Left lung (tissue), 10 donors: ENCODE measurements around the gene NT5C1A. TPM values are rescaled to one million over a fixed set of nuclear protein-coding genes. Genes with fewer than 3 reads are reported as not detected.

Experiments
- ATAC-seq: fragments of 200-7000 bp; cut with Tn5 transposase; one replicate; pipeline ENCODE4 v1.9.1; 2020; ENCODE audit warnings: moderate library complexity
- DNase-seq, 4 donors: peaks; one replicate each; pipeline ENCODE4 v3.0.0-alpha.2; 2013 to 2020
- H3K27ac ChIP-seq, 2 donors: fragments of 200-600 bp; sonication (generic) in 1 of 2; one replicate each; pipeline versions ENCODE4 v1.5.0 to v1.8.0; 2020 to 2021
- H3K27me3 ChIP-seq, 2 donors: fragments of 200-600 bp; sonication (generic) in 1 of 2; one replicate each; pipeline versions ENCODE4 v1.5.0 to v1.8.0; 2020 to 2021
- H3K36me3 ChIP-seq, 2 donors: fragments of 200-600 bp; sonication (generic) in 1 of 2; one replicate each; pipeline versions ENCODE4 v1.5.0 to v1.8.0; 2020 to 2021
- H3K4me1 ChIP-seq, 2 donors: fragments of 200-600 bp; one replicate each; pipeline ENCODE4 v1.8.0; 2021
- H3K4me3 ChIP-seq, 2 donors: fragments of 200-600 bp; sonication (generic) in 1 of 2; one replicate each; pipeline versions ENCODE4 v1.5.0 to v1.8.0; 2020 to 2021; ENCODE audit warnings: mild to moderate bottlenecking in 1 of 2
- H3K9me3 ChIP-seq, 2 donors: fragments of 200-600 bp; sonication (generic) in 1 of 2; one replicate each; pipeline versions ENCODE4 v1.5.0 to v1.8.0; 2020 to 2021
- intact Hi-C, 2 donors: fragments of 100-400 bp; cut with DNase I; formaldehyde crosslinking; loops; one replicate each; pipeline versions ENCODE4 v1.11.2 to v1.14.2; 2022
- polyA plus RNA-seq, 6 donors: library from polyadenylated mRNA; unstranded; fragments of 120-200 nt; gene quantifications; one replicate each; pipeline ENCODE4 v1.2.1, GENCODE V29; 2013; ENCODE audit not compliant: insufficient read length in 6 of 6
- total RNA-seq, 2 donors: library from RNA; stranded (reverse); fragmentation: NEBNext Ultra II Directional; extraction: Animal tissue kit (Norgen Biotek cat#: 25700); gene quantifications; one replicate each; pipeline ENCODE4 v1.2.1, GENCODE V29; 2021
- TF ChIP-seq, protein P1 (sequence below), 2 donors: fragments of 200-600 bp; sonication (generic) in 1 of 2; IDR thresholded peaks; one replicate each; pipeline versions ENCODE4 v1.5.0 to v1.8.0; 2021; ENCODE audit warnings: antibody characterized with exemption in 2 of 2
- donor health status: DM: no; HTN: yes; CAD: no.
- donor health status: DM: no; HTN: no; CAD: no.

NT5C1A gene
- total and polyA plus RNA-seq, 8 donors: 0.21 to 8.9 (median 0.24) TPM; not detected in 3

- no peak overlapping the region for H3K4me3 ChIP-seq
- ATAC-seq: no peak
- H3K27me3 ChIP-seq: peaks cover 0 to 10% of the 10 kb centered on the region in 2 donors
- TF ChIP-seq, protein P1, sequence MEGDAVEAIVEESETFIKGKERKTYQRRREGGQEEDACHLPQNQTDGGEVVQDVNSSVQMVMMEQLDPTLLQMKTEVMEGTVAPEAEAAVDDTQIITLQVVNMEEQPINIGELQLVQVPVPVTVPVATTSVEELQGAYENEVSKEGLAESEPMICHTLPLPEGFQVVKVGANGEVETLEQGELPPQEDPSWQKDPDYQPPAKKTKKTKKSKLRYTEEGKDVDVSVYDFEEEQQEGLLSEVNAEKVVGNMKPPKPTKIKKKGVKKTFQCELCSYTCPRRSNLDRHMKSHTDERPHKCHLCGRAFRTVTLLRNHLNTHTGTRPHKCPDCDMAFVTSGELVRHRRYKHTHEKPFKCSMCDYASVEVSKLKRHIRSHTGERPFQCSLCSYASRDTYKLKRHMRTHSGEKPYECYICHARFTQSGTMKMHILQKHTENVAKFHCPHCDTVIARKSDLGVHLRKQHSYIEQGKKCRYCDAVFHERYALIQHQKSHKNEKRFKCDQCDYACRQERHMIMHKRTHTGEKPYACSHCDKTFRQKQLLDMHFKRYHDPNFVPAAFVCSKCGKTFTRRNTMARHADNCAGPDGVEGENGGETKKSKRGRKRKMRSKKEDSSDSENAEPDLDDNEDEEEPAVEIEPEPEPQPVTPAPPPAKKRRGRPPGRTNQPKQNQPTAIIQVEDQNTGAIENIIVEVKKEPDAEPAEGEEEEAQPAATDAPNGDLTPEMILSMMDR (IDR thresholded peaks at IDR 0.05): no peak
- H3K9me3 ChIP-seq: no peaks in the 10 kb centered on the region
- DNase-seq: no peak
- intact Hi-C loops: loop anchor here (5.0 to 10.0 kb wide), 2 partner anchors 45 to 48 kb away; no protein-coding TSS in a partner anchor
- no peaks in the 10 kb centered on the region for H3K36me3 ChIP-seq
- H3K4me1 ChIP-seq: no peaks in the 10 kb centered on the region
- no peak overlapping the region for H3K27ac ChIP-seq
Measured at GRCh38 chr1:39652554-39652953, 19.4 kb downstream of the NT5C1A start.

- H3K4me1 ChIP-seq: no peaks in the 10 kb centered on the region
- ATAC-seq (no peak), DNase-seq (no peak)
- no peak overlapping the region for H3K4me3 ChIP-seq
- intact Hi-C loops: loop anchor here (5.0 to 10.0 kb wide), 2 partner anchors 45 to 47 kb away; no protein-coding TSS in a partner anchor
- H3K27me3 ChIP-seq: peaks cover 0 to 10% of the 10 kb centered on the region in 2 donors
- TF ChIP-seq, protein P1 (IDR thresholded peaks at IDR 0.05): no peak
- no peak overlapping the region for H3K27ac ChIP-seq
- no peaks in the 10 kb centered on the region for H3K36me3 ChIP-seq
- no peaks in the 10 kb centered on the region for H3K9me3 ChIP-seq
Measured at GRCh38 chr1:39652105-39652504, 19.8 kb downstream of the NT5C1A start.

GRCh38 chr1:39650431-39650830 is 21.5 kb downstream of the NT5C1A start:
- no peak overlapping the region for H3K4me3 ChIP-seq
- no peaks in the 10 kb centered on the region for H3K9me3 ChIP-seq
- ATAC-seq: no peak
- peaks cover 0 to 3% of the 10 kb centered on the region in 2 donors for H3K4me1 ChIP-seq
- H3K27ac ChIP-seq: no peak overlapping the region
- no peaks in the 10 kb centered on the region for H3K36me3 ChIP-seq
- intact Hi-C loops: loop anchor here (5.0 to 10.0 kb wide), 2 partner anchors 43 to 46 kb away; no protein-coding TSS in a partner anchor
- H3K27me3 ChIP-seq: peaks cover 0 to 10% of the 10 kb centered on the region in 2 donors
- no peak for DNase-seq
- TF ChIP-seq, protein P1 (IDR thresholded peaks at IDR 0.05): no peak

GRCh38 chr1:39649636-39650185 is 22.2 kb downstream of the NT5C1A start:
- TF ChIP-seq, protein P1 (IDR thresholded peaks at IDR 0.05): no peak
- Histone ChIP-seq H3K27ac (no peak overlapping the region), H3K27me3 (peaks cover 0 to 10% of the 10 kb centered on the region in 2 donors), H3K9me3 (no peaks in the 10 kb centered on the region), H3K36me3 (no peaks in the 10 kb centered on the region), H3K4me3 (no peak overlapping the region), H3K4me1 (peaks cover 0 to 3% of the 10 kb centered on the region in 2 donors)
- ATAC-seq (no peak), DNase-seq (no peak)
- intact Hi-C loops: loop anchor here (5.0 to 10.0 kb wide), 2 partner anchors 42 to 45 kb away; no protein-coding TSS in a partner anchor

GRCh38 chr1:39648496-39648895 is 23.4 kb downstream of the NT5C1A start:
- TF ChIP-seq, protein P1 (IDR thresholded peaks at IDR 0.05): no peak
- DNase-seq (no peak), ATAC-seq (no peak)
- Histone ChIP-seq H3K36me3 (no peaks in the 10 kb centered on the region), H3K4me3 (no peak overlapping the region), H3K27me3 (no peaks in the 10 kb centered on the region), H3K4me1 (peaks cover 0 to 3% of the 10 kb centered on the region in 2 donors), H3K27ac (no peak overlapping the region), H3K9me3 (no peaks in the 10 kb centered on the region)
- intact Hi-C loops: no loop called here
